Omental fat pad (tissue), 4 donors: ENCODE results near the gene AFAP1. TPM values are rescaled to one million over a fixed set of nuclear protein-coding genes. Genes with fewer than 3 reads are reported as not detected.

Experiments used
- ATAC-seq: fragments of 150-250 bp; one replicate; pipeline ENCODE4 v1.9.1; 2016; ENCODE audit warnings: mild to moderate bottlenecking, moderate library complexity; ENCODE audit not compliant: low FRiP score
- DNase-seq: peaks from one replicate; pipeline ENCODE4 v3.0.0-alpha.2; 2019; ENCODE audit warnings: low spot score
- total RNA-seq, 4 donors: library from RNA; depleted of rRNA; stranded (reverse); fragments of >200 nt; gene quantifications; one replicate each; pipeline ENCODE4 v1.1.0, GENCODE V29; 2016
- TF ChIP-seq, protein P1 (sequence below), 3 donors: fragments of 450-650 bp; IDR thresholded peaks; one replicate each; pipeline ENCODE4 v1.5.1; 2016 to 2017; ENCODE audit warnings: antibody characterized with exemption in 3 of 3, mild to moderate bottlenecking in 3 of 3, moderate library complexity in 2 of 3

AFAP1 gene
- total RNA-seq, 4 donors from 2014 or later, result 24.6 to 35.5 (median 26.9) TPM

DNA sequence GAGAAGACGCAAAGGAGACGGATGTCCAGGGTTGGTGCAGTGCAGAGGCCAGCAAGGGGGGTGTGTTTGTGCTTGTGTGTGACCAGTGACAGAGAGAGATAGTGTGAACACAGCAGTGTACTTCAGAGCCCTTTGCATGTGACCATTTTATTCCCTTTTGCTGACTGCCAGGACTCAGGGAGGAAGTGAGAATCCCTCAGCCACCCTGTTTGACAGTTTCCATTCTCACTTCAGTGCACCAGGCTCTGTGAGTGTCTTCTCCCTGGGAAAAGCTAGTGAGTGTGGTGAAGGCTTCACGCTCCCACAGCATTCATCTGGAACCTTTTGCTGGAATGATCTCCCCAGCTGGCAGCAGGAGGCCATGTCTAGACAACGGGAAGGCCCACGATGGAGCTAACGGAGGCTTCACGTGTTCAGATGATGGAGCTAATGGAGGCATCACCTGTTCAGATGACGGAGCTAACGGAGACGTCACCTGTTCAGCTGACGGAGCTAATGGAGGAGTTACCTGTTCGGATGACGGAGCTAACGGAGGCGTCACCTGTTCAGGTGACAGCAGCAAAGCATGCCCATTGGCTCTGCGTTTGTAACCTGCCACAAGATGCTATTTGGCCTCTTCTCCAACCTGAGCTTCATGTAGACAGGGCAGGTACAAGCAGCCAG is 195.4 kb downstream of the AFAP1 start:
- DNase-seq (no peak), ATAC-seq (no peak)
- TF ChIP-seq, protein P1, sequence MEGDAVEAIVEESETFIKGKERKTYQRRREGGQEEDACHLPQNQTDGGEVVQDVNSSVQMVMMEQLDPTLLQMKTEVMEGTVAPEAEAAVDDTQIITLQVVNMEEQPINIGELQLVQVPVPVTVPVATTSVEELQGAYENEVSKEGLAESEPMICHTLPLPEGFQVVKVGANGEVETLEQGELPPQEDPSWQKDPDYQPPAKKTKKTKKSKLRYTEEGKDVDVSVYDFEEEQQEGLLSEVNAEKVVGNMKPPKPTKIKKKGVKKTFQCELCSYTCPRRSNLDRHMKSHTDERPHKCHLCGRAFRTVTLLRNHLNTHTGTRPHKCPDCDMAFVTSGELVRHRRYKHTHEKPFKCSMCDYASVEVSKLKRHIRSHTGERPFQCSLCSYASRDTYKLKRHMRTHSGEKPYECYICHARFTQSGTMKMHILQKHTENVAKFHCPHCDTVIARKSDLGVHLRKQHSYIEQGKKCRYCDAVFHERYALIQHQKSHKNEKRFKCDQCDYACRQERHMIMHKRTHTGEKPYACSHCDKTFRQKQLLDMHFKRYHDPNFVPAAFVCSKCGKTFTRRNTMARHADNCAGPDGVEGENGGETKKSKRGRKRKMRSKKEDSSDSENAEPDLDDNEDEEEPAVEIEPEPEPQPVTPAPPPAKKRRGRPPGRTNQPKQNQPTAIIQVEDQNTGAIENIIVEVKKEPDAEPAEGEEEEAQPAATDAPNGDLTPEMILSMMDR (IDR thresholded peaks at IDR 0.05), result no peak

DNA sequence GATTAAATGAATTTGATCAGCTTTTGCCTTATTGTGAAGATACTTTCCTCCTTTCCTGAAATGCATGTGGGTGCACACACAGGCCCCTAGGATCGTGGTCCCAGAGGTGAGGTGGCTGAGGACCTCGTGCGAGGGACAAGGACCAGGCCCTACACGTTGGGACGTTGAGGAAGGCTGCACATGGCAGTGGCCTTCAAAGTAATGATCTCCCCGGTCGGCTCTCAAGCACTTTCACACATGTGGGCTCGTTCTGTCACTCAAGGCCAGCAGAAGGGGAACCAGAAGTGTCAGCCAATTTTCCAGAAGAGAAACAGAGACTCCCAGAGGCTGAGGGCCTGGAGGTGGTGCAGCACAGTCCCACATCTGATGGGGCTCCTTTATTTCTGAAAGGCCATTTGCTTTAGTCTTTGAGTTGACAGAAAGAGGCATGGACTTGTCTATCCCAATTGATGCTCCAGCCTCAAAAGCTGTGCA is 196.8 kb downstream of the AFAP1 start:
- ATAC-seq (no peak), DNase-seq (no peak)
- TF ChIP-seq, protein P1 (IDR thresholded peaks at IDR 0.05), result no peak

DNA sequence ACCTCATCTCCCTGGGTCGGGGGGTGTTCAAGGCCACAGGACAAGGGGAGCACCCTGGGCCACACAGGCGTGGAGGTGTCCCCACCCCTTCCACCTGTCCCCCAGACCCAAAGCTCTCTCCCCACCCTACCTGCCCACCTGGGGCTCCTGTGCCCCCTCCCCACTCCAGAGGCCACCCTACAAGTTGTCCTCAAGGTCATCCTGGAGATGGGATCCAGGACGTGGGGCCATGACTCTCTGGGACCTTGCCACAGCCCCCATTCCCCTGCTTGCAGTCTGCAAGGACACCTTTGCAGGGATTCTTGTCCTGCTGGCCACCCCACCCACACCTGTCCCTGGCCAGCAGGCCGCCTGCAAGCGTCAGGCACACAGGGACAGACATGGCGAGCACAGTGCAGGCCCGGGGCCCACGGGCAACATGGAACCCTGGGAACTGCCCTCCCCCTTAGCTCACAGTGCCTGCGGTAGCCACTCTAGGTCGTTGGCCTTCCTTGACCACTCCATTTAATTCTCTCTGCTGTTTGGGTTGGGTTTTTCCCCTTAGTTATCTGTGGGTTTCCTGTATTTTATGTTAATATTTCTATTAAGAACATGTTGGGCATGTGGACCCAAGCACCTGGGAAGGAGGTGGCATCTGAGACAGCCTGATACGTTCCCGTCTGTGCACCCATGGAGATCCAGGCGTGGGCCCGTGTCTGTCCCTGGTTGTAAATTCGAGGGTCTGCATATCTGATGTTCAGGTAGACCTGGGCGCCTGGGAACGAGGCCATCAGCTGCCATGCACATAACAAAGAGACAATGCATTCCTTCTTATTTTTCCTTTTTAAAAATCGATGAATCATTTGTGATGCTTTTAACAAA is 197.5 kb downstream of the AFAP1 start:
- TF ChIP-seq, protein P1 (IDR thresholded peaks at IDR 0.05), result no peak
- DNase-seq (no peak), ATAC-seq (no peak)

DNA sequence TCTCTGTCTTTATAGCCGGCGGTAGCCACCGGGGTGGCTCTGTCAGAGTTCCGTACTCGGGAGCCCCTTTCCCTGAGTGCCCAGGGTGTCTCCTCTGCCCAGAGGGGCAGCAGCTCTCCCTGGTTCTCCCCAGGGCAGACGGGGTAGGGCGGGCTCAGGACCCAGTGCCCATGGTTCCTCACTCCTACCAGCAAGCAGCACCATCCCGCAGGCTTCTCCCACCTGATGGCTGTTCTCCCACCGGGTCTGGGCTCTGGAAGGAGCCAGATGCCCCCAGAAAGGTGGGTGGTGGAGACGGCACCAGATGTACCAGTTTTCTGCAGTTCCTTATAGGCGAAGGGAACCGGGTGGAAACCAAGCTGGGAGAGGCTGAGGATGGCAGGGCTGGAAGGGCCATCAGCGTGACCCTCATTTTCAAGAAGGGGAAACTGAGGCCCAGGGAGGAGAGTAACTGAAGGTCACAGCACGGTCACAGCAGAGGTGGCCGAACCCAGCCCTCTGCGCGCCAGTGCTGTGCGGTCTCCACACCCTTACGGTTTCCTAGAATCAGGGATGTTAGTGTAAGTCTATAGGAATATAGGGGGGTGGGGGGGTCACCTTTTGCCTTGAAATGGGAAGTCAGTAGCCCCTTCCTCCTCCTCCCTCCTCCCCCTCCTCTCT is 198.7 kb downstream of the AFAP1 start:
- TF ChIP-seq, protein P1 (IDR thresholded peaks at IDR 0.05), result no peak
- ATAC-seq (no peak), DNase-seq (no peak)

DNA sequence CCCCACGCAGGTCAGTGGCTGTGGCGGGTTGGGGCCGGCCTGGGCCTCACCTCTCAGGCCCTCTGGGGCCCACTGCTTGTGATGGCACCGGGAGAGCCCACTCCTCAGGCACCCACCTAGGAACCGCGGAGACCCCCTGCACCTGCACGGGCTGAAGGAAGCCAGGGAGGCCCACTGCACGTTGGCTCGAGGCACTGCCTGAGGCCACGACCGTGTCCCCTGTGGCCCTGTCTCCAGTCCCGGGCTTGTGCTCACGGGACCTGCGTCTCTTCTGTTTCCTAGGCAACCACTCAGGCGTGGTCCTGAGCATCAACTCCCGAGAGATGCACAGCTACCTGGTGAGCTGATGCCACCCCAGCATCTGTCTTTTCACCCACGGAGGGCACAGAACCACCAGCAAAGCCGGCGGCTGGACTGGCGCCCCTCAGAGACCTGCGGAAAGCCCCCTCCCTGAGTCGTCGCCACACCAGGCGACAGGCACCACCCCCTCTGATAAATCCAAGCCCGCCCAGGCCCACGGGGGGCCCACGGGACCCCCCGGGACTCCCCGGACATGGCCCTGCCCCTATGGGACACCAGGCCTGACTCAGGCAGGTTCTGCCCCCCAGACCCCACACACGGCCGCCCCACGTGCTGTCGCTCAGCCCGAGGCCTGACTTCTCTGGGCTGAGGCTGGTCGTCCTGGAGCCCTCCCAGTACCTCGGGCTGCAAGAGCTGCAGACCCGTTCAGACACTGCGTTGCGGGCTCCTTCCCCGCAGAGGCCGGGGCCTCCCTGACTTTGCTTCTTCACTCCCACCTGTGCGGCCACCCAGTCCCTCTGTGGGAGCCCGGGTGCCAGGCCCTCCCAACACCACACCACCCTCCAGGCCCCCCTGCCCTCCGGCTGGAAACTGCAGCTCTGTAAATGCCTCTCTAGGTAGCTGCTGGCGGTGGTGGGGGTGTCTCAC is 199.5 kb downstream of the AFAP1 start:
- TF ChIP-seq, protein P1 (IDR thresholded peaks at IDR 0.05), result no peak
- no peak for DNase-seq
- no peak for ATAC-seq
